OCI-LY1 (cell line): ENCODE results near the gene DCTN5.

Experiments
- EZH2 ChIP-seq: fragments of 200-600 bp; sonication (generic), shearing (Covaris generic); IDR thresholded peaks from 2 replicates; pipeline ENCODE4 v1.8.0; 2017; ENCODE audit warnings: borderline replicate concordance, mixed run types, mild to moderate bottlenecking, antibody characterized with exemption, low read length, moderate library complexity, mixed read lengths
- TF ChIP-seq, protein P1 (sequence below): fragments of 200-600 bp; sonication (generic), shearing (Covaris generic); IDR thresholded peaks from 2 replicates; pipeline ENCODE4 v1.5.1; 2017; ENCODE audit warnings: mild to moderate bottlenecking, antibody characterized with exemption, low read length, moderate library complexity, mixed read lengths

DNA sequence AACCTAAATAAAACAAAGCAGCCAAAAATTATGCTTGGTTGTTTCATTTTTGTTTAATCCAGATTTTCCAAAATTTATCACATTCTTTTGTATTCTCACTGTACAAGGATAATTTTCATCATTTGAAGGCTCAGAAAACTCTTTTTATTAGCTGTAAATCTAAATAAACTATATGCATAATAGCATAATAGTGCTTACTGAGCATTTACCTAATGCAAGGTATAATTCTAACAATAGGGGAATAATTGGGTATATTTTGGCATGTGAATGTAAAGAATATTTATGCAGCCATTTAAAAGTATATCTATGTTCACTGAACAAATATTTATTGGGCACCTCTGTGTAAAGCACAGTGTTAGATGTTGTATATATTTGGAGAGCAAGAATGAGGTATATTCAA is 17.2 kb upstream of the DCTN5 start:
- TF ChIP-seq EZH2 = no peak
- TF ChIP-seq, protein P1, sequence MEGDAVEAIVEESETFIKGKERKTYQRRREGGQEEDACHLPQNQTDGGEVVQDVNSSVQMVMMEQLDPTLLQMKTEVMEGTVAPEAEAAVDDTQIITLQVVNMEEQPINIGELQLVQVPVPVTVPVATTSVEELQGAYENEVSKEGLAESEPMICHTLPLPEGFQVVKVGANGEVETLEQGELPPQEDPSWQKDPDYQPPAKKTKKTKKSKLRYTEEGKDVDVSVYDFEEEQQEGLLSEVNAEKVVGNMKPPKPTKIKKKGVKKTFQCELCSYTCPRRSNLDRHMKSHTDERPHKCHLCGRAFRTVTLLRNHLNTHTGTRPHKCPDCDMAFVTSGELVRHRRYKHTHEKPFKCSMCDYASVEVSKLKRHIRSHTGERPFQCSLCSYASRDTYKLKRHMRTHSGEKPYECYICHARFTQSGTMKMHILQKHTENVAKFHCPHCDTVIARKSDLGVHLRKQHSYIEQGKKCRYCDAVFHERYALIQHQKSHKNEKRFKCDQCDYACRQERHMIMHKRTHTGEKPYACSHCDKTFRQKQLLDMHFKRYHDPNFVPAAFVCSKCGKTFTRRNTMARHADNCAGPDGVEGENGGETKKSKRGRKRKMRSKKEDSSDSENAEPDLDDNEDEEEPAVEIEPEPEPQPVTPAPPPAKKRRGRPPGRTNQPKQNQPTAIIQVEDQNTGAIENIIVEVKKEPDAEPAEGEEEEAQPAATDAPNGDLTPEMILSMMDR = no peak
